PC-9 (cell line): ENCODE results near the gene COPA. TPM values are rescaled to one million over a fixed set of nuclear protein-coding genes. Genes with fewer than 3 reads are reported as not detected.

Source experiments
- BruUV-seq: library from RNA; stranded (reverse); fragments of 400-500 nt; replicated peaks from 2 replicates; lab custom pipeline; 2021; lab: Mats Ljungman, UMichigan
- CTCF ChIA-PET: fragments of 300-600 bp; sonication (Branson Sonifier 250); formaldehyde crosslinking; loops from one replicate; lab custom pipeline; 2022; ENCODE audit warnings: antibody characterized with exemption; lab: Charles Lee
- POLR2A ChIA-PET: fragments of 300-600 bp; sonication (Branson Sonifier 250); formaldehyde crosslinking; loops from one replicate; lab custom pipeline; 2022; ENCODE audit warnings: antibody characterized with exemption; ENCODE audit not compliant: unreplicated experiment; lab: Charles Lee
- DNase-seq, 2 experiments: peaks; one replicate each; pipeline versions ENCODE4 v3.0.0 to v3.0.0-alpha.2; 2015 to 2022; ENCODE audit warnings: mixed read lengths in 1 of 2
- H2AFZ ChIP-seq: fragments of 200-600 bp; sonication (generic); 2 replicates; pipeline ENCODE4 v1.8.1; 2017; ENCODE audit warnings: antibody characterized with exemption
- H3F3A ChIP-seq: fragments of 200-600 bp; sonication (generic); 2 replicates; pipeline ENCODE4 v1.8.1; 2017; ENCODE audit warnings: antibody characterized with exemption, mild to moderate bottlenecking, low read depth; ENCODE audit not compliant: insufficient read depth
- H3K27ac ChIP-seq: fragments of 200-600 bp; sonication (generic); 2 replicates; pipeline ENCODE4 v1.6.1; 2016; ENCODE audit warnings: mixed run types
- H3K27me3 ChIP-seq: fragments of 200-600 bp; sonication (generic); 2 replicates; pipeline ENCODE4 v1.6.1; 2016; ENCODE audit warnings: low read depth, mixed run types; ENCODE audit not compliant: insufficient read depth
- H3K36me3 ChIP-seq: fragments of 200-600 bp; sonication (generic); 2 replicates; pipeline ENCODE4 v1.6.1; 2016; ENCODE audit warnings: low read depth, mixed run types
- H3K4me1 ChIP-seq: fragments of 200-600 bp; sonication (generic); replicated peaks from 2 replicates; pipeline ENCODE4 v1.6.1; 2016; ENCODE audit warnings: mixed run types; ENCODE audit not compliant: insufficient read depth
- H3K4me2 ChIP-seq: fragments of 200-600 bp; sonication (generic); 2 replicates; pipeline ENCODE4 v1.6.1; 2017; ENCODE audit warnings: mixed run types
- H3K4me3 ChIP-seq: fragments of 200-600 bp; sonication (generic); 2 replicates; pipeline ENCODE4 v1.6.1; 2016; ENCODE audit warnings: mixed run types
- H3K79me2 ChIP-seq: fragments of 200-600 bp; sonication (generic); 2 replicates; pipeline ENCODE4 v1.6.1; 2017; ENCODE audit warnings: low read depth, mixed run types
- H3K9me2 ChIP-seq: fragments of 200-600 bp; sonication (generic); 2 replicates; pipeline ENCODE4 v1.8.1; 2017; ENCODE audit warnings: mild to moderate bottlenecking; ENCODE audit not compliant: insufficient read depth
- H3K9me3 ChIP-seq: fragments of 200-600 bp; sonication (generic); 2 replicates; pipeline ENCODE4 v1.8.1; 2016; ENCODE audit warnings: low read depth; ENCODE audit not compliant: insufficient read depth
- H4K20me1 ChIP-seq: fragments of 200-600 bp; sonication (generic); 2 replicates; pipeline ENCODE4 v1.8.1; 2017; ENCODE audit not compliant: insufficient read depth
- EZH2 ChIP-seq: fragments of 200-600 bp; sonication (generic); IDR thresholded peaks from 2 replicates; pipeline ENCODE4 v1.8.0; 2017; ENCODE audit warnings: antibody characterized with exemption, low read depth
- intact Hi-C: fragments of 100-400 bp; cut with micrococcal nuclease; formaldehyde crosslinking; loops from one replicate; pipeline ENCODE4 v1.10.0; 2022; ENCODE audit not compliant: unreplicated experiment
- total RNA-seq: library from RNA; stranded (reverse); gene quantifications from 2 replicates; pipeline ENCODE4 v1.2.3, GENCODE V29; 2021
- TF ChIP-seq, protein P1 (sequence below): fragments of 200-600 bp; sonication (generic); conservative IDR thresholded peaks from 2 replicates; pipeline ENCODE4 v1.6.1; 2017; ENCODE audit warnings: mixed run types, antibody characterized with exemption, mild to moderate bottlenecking, moderate library complexity

Gene COPA
- total RNA-seq, 1 experiment from 2014 or later = 147 TPM

DNA sequence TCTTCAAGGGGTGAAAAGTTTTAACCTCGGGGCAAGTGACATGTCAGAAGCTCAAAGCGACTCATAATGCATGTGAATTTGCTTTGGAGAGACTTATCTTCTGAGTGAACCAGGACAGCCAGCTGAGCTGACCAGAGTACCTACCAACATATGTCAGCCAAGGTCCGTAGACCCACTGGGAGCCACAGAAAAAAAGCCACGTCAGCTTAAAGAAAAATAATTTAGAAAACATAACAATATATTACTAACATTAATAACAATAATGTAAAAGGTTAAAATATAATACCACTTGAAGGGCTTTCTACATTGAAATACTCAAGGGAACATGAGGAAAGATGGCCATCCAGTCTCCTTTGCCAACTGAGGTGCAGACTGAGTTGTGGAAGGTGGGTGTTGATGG, 65.1 kb downstream of the COPA start:
- CTCF ChIA-PET = no interaction called here
- Histone ChIP-seq H2AFZ (no peak overlapping the region), H3K4me1 (peaks cover 3% of the 10 kb centered on the region; the same call in 1 of the 2 replicates), H3K79me2 (peaks cover 7% of the 10 kb centered on the region), H3K27ac (no peak overlapping the region), H3K9me3 (no peaks in the 10 kb centered on the region), H3F3A (peaks cover 8% of the 10 kb centered on the region; the same call in 1 of the 2 replicates), H3K4me2 (no peak overlapping the region), H3K36me3 (peaks cover 41% of the 10 kb centered on the region), H3K9me2 (no peaks in the 10 kb centered on the region), H3K4me3 (no peak overlapping the region), H3K27me3 (no peaks in the 10 kb centered on the region), H4K20me1 (no peaks in the 10 kb centered on the region; the same call in 1 of the 2 replicates)
- intact Hi-C loops = no loop called here
- no TSS peak for BruUV-seq
- POLR2A ChIA-PET = no interaction called here
- no peak for DNase-seq
- TF ChIP-seq, protein P1, sequence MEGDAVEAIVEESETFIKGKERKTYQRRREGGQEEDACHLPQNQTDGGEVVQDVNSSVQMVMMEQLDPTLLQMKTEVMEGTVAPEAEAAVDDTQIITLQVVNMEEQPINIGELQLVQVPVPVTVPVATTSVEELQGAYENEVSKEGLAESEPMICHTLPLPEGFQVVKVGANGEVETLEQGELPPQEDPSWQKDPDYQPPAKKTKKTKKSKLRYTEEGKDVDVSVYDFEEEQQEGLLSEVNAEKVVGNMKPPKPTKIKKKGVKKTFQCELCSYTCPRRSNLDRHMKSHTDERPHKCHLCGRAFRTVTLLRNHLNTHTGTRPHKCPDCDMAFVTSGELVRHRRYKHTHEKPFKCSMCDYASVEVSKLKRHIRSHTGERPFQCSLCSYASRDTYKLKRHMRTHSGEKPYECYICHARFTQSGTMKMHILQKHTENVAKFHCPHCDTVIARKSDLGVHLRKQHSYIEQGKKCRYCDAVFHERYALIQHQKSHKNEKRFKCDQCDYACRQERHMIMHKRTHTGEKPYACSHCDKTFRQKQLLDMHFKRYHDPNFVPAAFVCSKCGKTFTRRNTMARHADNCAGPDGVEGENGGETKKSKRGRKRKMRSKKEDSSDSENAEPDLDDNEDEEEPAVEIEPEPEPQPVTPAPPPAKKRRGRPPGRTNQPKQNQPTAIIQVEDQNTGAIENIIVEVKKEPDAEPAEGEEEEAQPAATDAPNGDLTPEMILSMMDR = no peak
- TF ChIP-seq EZH2 = no peak

DNA sequence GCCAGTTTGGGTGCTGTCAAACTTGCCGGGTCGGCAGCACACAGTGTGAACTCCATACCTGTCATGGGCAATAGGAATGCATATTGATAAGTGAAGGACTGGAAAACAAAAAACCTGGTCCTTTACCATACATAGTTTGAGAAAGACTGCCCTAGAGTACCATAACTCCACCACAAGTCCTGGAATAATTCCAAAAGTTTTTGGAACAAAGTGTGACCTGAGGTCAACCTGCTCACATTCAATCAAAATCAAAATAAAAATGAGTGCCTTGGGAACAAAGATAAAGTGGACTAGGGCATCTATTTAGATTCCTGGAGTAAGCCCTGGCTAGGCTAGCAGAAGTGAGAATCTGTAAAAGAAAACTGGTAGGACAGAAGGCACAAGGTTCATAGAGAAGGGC, 65.7 kb downstream of the COPA start:
- TF ChIP-seq, protein P1 = no peak
- no peak for TF ChIP-seq EZH2
- Histone ChIP-seq H3K4me3 (no peak overlapping the region), H3K9me2 (no peaks in the 10 kb centered on the region), H3K4me1 (no peaks in the 10 kb centered on the region), H2AFZ (no peak overlapping the region), H3F3A (peaks cover 8% of the 10 kb centered on the region; the same call in 1 of the 2 replicates), H3K36me3 (peaks cover 34% of the 10 kb centered on the region), H3K4me2 (no peak overlapping the region), H3K27me3 (no peaks in the 10 kb centered on the region), H4K20me1 (no peaks in the 10 kb centered on the region; the same call in 1 of the 2 replicates), H3K9me3 (no peaks in the 10 kb centered on the region), H3K79me2 (peaks cover under 1% of the 10 kb centered on the region; the same call in 1 of the 2 replicates), H3K27ac (no peak overlapping the region)
- no TSS peak for BruUV-seq
- intact Hi-C loops = no loop called here
- DNase-seq = no peak
- POLR2A ChIA-PET = no interaction called here
- CTCF ChIA-PET = no interaction called here

DNA sequence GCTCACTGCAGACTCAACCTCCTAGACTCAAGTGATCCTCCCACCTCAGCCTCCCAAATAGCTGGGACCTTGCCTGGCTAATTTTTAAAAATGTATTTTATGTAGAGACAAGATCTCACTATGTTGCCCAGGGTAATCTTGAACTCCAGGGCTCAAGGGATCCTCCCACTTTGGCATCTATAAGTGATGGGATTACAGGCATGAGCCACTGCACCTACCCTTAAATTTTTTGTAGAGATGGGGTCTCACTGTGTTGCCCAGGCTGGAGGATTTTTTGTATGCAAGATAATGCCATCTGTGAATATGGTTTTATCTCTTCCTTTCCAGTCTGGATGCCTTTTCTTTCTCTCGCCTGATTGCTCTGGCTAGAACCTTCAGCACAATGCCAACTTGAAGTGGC, 72.0 kb downstream of the COPA start:
- ChIA-PET CTCF (no interaction called here), POLR2A (no interaction called here)
- no peaks in the 10 kb centered on the region for H3K9me3 ChIP-seq
- no peak overlapping the region for H3K4me2 ChIP-seq
- H3K4me1 ChIP-seq = no peaks in the 10 kb centered on the region
- H3K36me3 ChIP-seq = no peaks in the 10 kb centered on the region
- no peaks in the 10 kb centered on the region for H3K79me2 ChIP-seq
- DNase-seq = no peak
- BruUV-seq = no TSS peak
- no peaks in the 10 kb centered on the region for H3K27me3 ChIP-seq
- H3K4me3 ChIP-seq = no peak overlapping the region
- no peak overlapping the region for H3K27ac ChIP-seq
- no peaks in the 10 kb centered on the region for H4K20me1 ChIP-seq
- H3F3A ChIP-seq = peaks cover under 1% of the 10 kb centered on the region; the same call in 1 of the 2 replicates
- intact Hi-C loops = no loop called here
- TF ChIP-seq EZH2 = no peak
- TF ChIP-seq, protein P1 = no peak
- H3K9me2 ChIP-seq = no peaks in the 10 kb centered on the region
- H2AFZ ChIP-seq = no peak overlapping the region
